Gastroesophageal sphincter (tissue), 4 donors: ENCODE data around the gene ARHGEF19. TPM values are rescaled to one million over a fixed set of nuclear protein-coding genes. Genes with fewer than 3 reads are reported as not detected.
"Not testable (repeated sequence)": the region's sequence is repeated elsewhere in the genome, so short reads cannot be mapped to it uniquely, and the experiment has no call there.

ENCODE experiments used
- ATAC-seq: fragments of 150-250 bp; one replicate; pipeline ENCODE4 v1.9.1; 2016; ENCODE audit warnings: mild to moderate bottlenecking, moderate library complexity
- H3K27ac ChIP-seq, 4 donors: fragments of 200-600 bp; sonication (generic) in 3 of 4; 1 replicate in 3 of 4; 2 replicates in 1 of 4; pipeline ENCODE4 v1.5.1; 2016 to 2019
- H3K27me3 ChIP-seq: fragments of 200-600 bp; sonication (generic); one replicate; pipeline ENCODE4 v1.5.1; 2019
- H3K36me3 ChIP-seq, 2 donors: fragments of 200-600 bp; sonication (generic); one replicate each; pipeline ENCODE4 v1.5.1; 2019; ENCODE audit warnings: control low read depth in 1 of 2
- H3K4me1 ChIP-seq, 3 donors: fragments of 200-600 bp; sonication (generic); 1 replicate in 2 of 3; 2 replicates in 1 of 3; pipeline ENCODE4 v1.5.1; 2016 to 2019; ENCODE audit warnings: control low read depth in 2 of 3
- H3K4me3 ChIP-seq, 2 donors: fragments of 200-600 bp; sonication (generic); one replicate each; pipeline ENCODE4 v1.5.1; 2019; ENCODE audit warnings: mild to moderate bottlenecking in 1 of 2, moderate library complexity in 1 of 2
- H3K9me3 ChIP-seq, 3 donors: fragments of 200-600 bp; sonication (generic); one replicate each; pipeline ENCODE4 v1.5.1; 2017 to 2019; ENCODE audit warnings: control low read depth in 2 of 3
- CTCF ChIP-seq, 4 experiments: fragments of 200-600 bp in 2 of 4; fragments of 450-650 bp in 2 of 4; sonication (generic) in 1 of 4; IDR thresholded peaks; one replicate each; pipeline ENCODE4 v1.5.1; 2017 to 2019; ENCODE audit warnings: antibody characterized with exemption in 4 of 4, mild to moderate bottlenecking in 2 of 4, moderate library complexity in 2 of 4
- EP300 ChIP-seq: sonication (generic); formaldehyde crosslinking; IDR thresholded peaks from one replicate; pipeline ENCODE4 v1.6.1; 2017; ENCODE audit warnings: antibody characterized with exemption, mild to moderate bottlenecking
- POLR2A ChIP-seq, 2 donors: fragments of 450-650 bp; IDR thresholded peaks; one replicate each; pipeline ENCODE4 v1.6.1; 2017; ENCODE audit warnings: antibody characterized with exemption in 2 of 2, mild to moderate bottlenecking in 2 of 2, moderate library complexity in 1 of 2
- POLR2AphosphoS5 ChIP-seq: sonication (generic); formaldehyde crosslinking; IDR thresholded peaks from one replicate; pipeline ENCODE4 v1.6.1; 2017; ENCODE audit warnings: antibody characterized with exemption
- WGBS, 2 donors: methylation state at CpG; one replicate each; pipeline ENCODE4 v1.1.5; 2018; ENCODE audit warnings: low coverage in 1 of 2; 5-methylcytosine and 5-hydroxymethylcytosine counted together
- total RNA-seq, 4 donors: library from RNA; depleted of rRNA; stranded (reverse); fragments of >200 nt; gene quantifications; one replicate each; pipeline ENCODE4 v1.1.0, GENCODE V29; 2016

ARHGEF19 gene
- total RNA-seq = 1 to 10 TPM; 2.8 to 3.6 (median 3.4) TPM

GRCh38 chr1:16212251-16212961 is at the start of gene ARHGEF19:
ARHGEF19 (minus strand) TSS chr1:16212652; CDS start chr1:16209054, 3,598 bp downstream.
- H3K4me1 ChIP-seq = peaks cover 0 to 27% (median 6%) of the 10 kb centered on the region in 3 donors
- WGBS, 2 donors = 70% methylated on average over 2 of the region's 14 CpGs; no CpG with 5 or more reads in 1 of the 2 donors
- no peak for ATAC-seq
- H3K27ac ChIP-seq = no peak within 1 kb of the TSS
- H3K36me3 ChIP-seq = no peaks in the 10 kb centered on the region
- no peak within 1 kb of the TSS for H3K4me3 ChIP-seq
- no peak for TF ChIP-seq EP300
- no peaks in the 10 kb centered on the region for H3K9me3 ChIP-seq
- H3K27me3 ChIP-seq = no peaks in the 10 kb centered on the region

- 71% methylated on average over 1 of the region's 1 CpG; no CpG with 5 or more reads in 1 of the 2 donors for WGBS, 2 donors
- Histone ChIP-seq H3K27me3 (no peaks in the 10 kb centered on the region), H3K9me3 (no peaks in the 10 kb centered on the region), H3K4me3 (no peak overlapping the region), H3K36me3 (no peaks in the 10 kb centered on the region), H3K4me1 (peaks cover 0 to 27% (median 4%) of the 10 kb centered on the region in 3 donors), H3K27ac (no peak overlapping the region)
- no peak for ATAC-seq
- no peak for TF ChIP-seq EP300
- TF ChIP-seq POLR2AphosphoS5 = no peak
- TF ChIP-seq POLR2A (IDR thresholded peaks at IDR 0.05) = no peak
- TF ChIP-seq CTCF (IDR thresholded peaks at IDR 0.05) = no peak
Measured at GRCh38 chr1:16262067-16262466, 49.6 kb upstream of the ARHGEF19 start.

DNA sequence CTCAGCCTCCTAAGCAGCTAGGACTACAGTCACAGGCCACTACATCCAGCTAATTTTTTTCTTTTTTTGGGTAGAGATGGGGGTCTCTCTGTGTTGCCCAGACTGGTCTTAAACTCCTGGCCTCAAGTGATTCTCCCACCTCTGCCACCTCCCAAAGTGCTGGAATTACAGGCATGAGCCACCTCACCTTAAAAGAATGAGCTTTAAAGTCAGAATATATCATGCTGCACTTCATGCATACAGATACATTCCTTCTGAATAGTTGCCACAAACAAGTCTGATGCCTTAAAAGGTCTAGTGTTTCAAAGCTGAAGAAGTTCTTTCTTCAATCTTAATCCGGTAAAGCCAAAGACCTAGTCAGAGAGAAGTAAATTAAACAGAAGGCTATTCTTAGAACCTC is 48.4 kb upstream of the ARHGEF19 start:
- ATAC-seq = no peak
- Histone ChIP-seq H3K4me3 (no peak overlapping the region), H3K36me3 (peaks cover 0 to 9% of the 10 kb centered on the region in 2 donors), H3K27ac (peak overlapping the region in 2 of 4 donors; percentile 50 to 55), H3K4me1 (peaks cover 0 to 23% (median 0%) of the 10 kb centered on the region in 3 donors), H3K27me3 (no peaks in the 10 kb centered on the region), H3K9me3 (no peaks in the 10 kb centered on the region)
- WGBS, 2 donors = 18 to 38% methylated on average over 1 of the region's 1 CpG
- no peak for TF ChIP-seq POLR2A (IDR thresholded peaks at IDR 0.05)
- no peak for TF ChIP-seq EP300
- TF ChIP-seq CTCF (IDR thresholded peaks at IDR 0.05) = no peak
- TF ChIP-seq POLR2AphosphoS5 = no peak

DNA sequence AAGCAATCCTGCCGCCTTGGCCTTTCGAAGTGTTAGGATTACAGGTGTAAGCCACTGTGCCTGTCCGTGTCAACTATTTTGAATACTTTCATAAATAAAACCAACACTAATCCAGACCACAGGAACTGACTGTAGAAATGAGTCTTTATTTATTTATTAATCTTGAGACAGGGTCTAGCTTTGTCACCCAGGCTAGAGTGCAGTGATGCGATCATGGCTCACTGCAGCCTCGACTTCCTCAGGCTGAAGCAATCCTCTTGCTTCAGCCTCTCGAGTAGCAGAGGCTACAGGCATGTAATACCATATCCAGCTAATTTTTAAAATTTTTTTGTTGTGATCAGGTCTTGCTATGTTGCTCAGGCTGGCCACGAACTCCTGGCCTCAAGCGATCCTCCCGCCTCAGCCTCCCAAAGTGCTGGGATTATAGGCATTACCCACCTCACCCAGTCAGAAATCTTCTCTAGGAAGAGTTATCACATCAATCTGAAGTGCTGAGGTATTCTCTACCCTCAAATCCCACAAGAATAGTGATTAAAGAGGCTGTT is 46.2 kb upstream of the ARHGEF19 start:
- no peak for ATAC-seq
- peaks cover 0 to 14% (median 3%) of the 10 kb centered on the region in 3 donors for H3K4me1 ChIP-seq
- H3K4me3 ChIP-seq = no peak overlapping the region
- no peak for TF ChIP-seq EP300
- TF ChIP-seq POLR2AphosphoS5 = no peak
- TF ChIP-seq POLR2A (IDR thresholded peaks at IDR 0.05) = no peak
- no peak for TF ChIP-seq CTCF (IDR thresholded peaks at IDR 0.05)
- H3K27ac ChIP-seq = no peak overlapping the region
- H3K27me3 ChIP-seq = no peaks in the 10 kb centered on the region
- H3K9me3 ChIP-seq = no peaks in the 10 kb centered on the region
- 93 to 94% methylated on average over 7 to 8 of the region's 9 CpGs for WGBS, 2 donors
- H3K36me3 ChIP-seq = peaks cover 0 to 25% of the 10 kb centered on the region in 2 donors

DNA sequence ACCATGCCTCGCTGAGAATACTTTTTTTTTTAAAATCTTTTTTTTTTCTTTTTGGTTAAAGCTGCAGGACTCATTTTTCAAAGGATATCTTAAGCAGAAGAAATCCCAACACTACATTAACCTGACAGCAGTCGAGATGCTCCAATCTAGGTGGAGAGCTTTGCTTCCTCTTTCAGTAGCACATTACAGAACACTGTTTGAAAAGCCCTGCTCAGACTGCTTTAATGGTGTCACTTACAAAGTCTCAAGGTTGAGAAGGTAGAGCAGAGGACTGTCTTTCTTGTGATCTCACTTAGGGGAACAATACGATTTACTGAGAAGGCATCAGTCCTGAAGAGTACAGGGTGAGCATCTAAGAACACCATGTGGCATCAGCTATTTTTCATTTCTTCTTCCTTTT is 45.5 kb upstream of the ARHGEF19 start:
- H3K4me3 ChIP-seq = no peak overlapping the region
- no peaks in the 10 kb centered on the region for H3K27me3 ChIP-seq
- H3K27ac ChIP-seq = no peak overlapping the region
- WGBS, 2 donors = 89 to 100% methylated on average over 2 to 3 of the region's 3 CpGs
- TF ChIP-seq POLR2AphosphoS5 = no peak
- no peak for TF ChIP-seq EP300
- TF ChIP-seq POLR2A (IDR thresholded peaks at IDR 0.05) = no peak
- TF ChIP-seq CTCF (IDR thresholded peaks at IDR 0.05) = no peak
- H3K4me1 ChIP-seq = peaks cover 0 to 16% (median 3%) of the 10 kb centered on the region in 3 donors
- no peaks in the 10 kb centered on the region for H3K9me3 ChIP-seq
- H3K36me3 ChIP-seq = peaks cover 0 to 32% of the 10 kb centered on the region in 2 donors
- ATAC-seq = no peak

DNA sequence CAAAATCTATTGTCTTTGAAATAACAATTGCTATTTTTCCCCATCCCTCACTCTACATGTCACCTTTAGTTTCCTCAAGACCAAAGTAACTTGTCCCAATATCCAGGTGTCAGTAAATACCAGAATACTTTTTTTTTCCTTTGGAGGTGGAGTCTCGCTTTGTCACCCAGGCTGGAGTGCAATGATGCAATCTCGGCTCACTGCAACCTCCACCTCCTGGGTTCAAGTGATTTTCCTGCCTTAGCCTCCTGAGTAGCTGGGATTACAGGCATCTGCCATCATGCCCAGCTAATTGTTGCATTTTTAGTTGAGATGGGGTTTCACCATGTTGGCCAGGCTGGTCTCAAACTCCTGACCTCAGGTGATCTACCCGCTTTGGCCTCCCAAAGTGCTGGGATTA is 45.1 kb upstream of the ARHGEF19 start:
- not testable (repeated sequence) for ATAC-seq, H3K27me3 ChIP-seq, H3K4me3 ChIP-seq, H3K9me3 ChIP-seq, H3K27ac ChIP-seq
- H3K36me3 ChIP-seq = peaks cover 0 to 36% of the 10 kb centered on the region in 2 donors
- WGBS, 2 donors = 83 to 93% methylated on average over 3 of the region's 3 CpGs
- H3K4me1 ChIP-seq = peaks cover 0 to 18% (median 3%) of the 10 kb centered on the region in 3 donors
